Natural killer cell (primary cell): ENCODE measurements around the gene AMN1. TPM values are rescaled to one million over a fixed set of nuclear protein-coding genes. Genes with fewer than 3 reads are reported as not detected.
A peak's percentile ranks its signal among the peaks of the same experiment; 100 is the strongest.
"Not testable (repeated sequence)": the region's sequence is repeated elsewhere in the genome, so short reads cannot be mapped to it uniquely, and the experiment has no call there.

Experiments
- ATAC-seq, 3 donors: fragments of 150-1000 bp in 2 of 3; fragments of 200-7000 bp in 1 of 3; cut with Tn5 transposase; 1 replicate in 1 of 3; 2 replicates in 2 of 3; pipeline ENCODE4 v1.10.0; 2021; ENCODE audit warnings: mild to moderate bottlenecking in 2 of 3, moderate library complexity in 2 of 3
- DNase-seq, 2 donors: peaks; one replicate each; pipeline versions ENCODE4 v3.0.0 to v3.0.0-alpha.2; 2013 to 2021; ENCODE audit warnings: mixed read lengths in 1 of 2
- H3K27ac ChIP-seq: one replicate; pipeline ENCODE4 v1.5.1; 2013; ENCODE audit warnings: mild to moderate bottlenecking, low read length
- H3K27me3 ChIP-seq: one replicate; pipeline ENCODE4 v1.6.1; 2013; ENCODE audit warnings: low read length; ENCODE audit not compliant: control insufficient read depth, insufficient read depth
- H3K36me3 ChIP-seq: one replicate; pipeline ENCODE4 v1.6.1; 2013; ENCODE audit warnings: low read length; ENCODE audit not compliant: control insufficient read depth, insufficient read depth
- H3K4me1 ChIP-seq: one replicate; pipeline ENCODE4 v1.6.1; 2013; ENCODE audit warnings: low read length; ENCODE audit not compliant: control insufficient read depth, insufficient read depth
- H3K4me3 ChIP-seq: one replicate; pipeline ENCODE4 v1.5.1; 2013; ENCODE audit warnings: low read length
- H3K9me3 ChIP-seq: one replicate; pipeline ENCODE4 v1.6.1; 2013; ENCODE audit warnings: low read length; ENCODE audit not compliant: control insufficient read depth, insufficient read depth
- H3K27ac Mint-ChIP-seq, 2 donors: one replicate each; pipeline ENCODE4 v1.8.0; 2022; ENCODE audit warnings: mild to moderate bottlenecking in 2 of 2, mixed read lengths in 2 of 2, moderate library complexity in 1 of 2
- H3K27me3 Mint-ChIP-seq, 2 donors: one replicate each; pipeline ENCODE4 v1.8.0; 2022; ENCODE audit warnings: low read depth in 2 of 2, mixed read lengths in 2 of 2
- H3K36me3 Mint-ChIP-seq: one replicate; pipeline ENCODE4 v1.8.0; 2022; ENCODE audit warnings: mixed read lengths
- H3K4me1 Mint-ChIP-seq, 2 donors: one replicate each; pipeline ENCODE4 v1.8.0; 2022; ENCODE audit warnings: mixed read lengths in 2 of 2
- H3K4me3 Mint-ChIP-seq: one replicate; pipeline ENCODE4 v1.8.0; 2022; ENCODE audit warnings: mild to moderate bottlenecking, moderate library complexity, mixed read lengths
- H3K9me3 Mint-ChIP-seq, 2 donors: one replicate each; pipeline ENCODE4 v1.8.0; 2022; ENCODE audit warnings: mixed read lengths in 2 of 2
- CTCF ChIP-seq: fragments of 200-600 bp; IDR thresholded peaks from one replicate; pipeline ENCODE4 v1.8.0; 2022; ENCODE audit warnings: antibody characterized with exemption
- WGBS: methylation state at CpG from one replicate; pipeline ENCODE4 v1.1.7; 2013; ENCODE audit warnings: missing lambda C conversion rate; ENCODE audit not compliant: insufficient coverage; 5-methylcytosine and 5-hydroxymethylcytosine counted together
- intact Hi-C: fragments of 100-400 bp; cut with micrococcal nuclease; formaldehyde crosslinking; loops from one replicate; pipeline ENCODE4 v1.14.2; 2022
- total RNA-seq, 4 donors: library from RNA; stranded (reverse); fragments of 120-200 nt in 1 of 4; gene quantifications; one replicate each; pipeline versions ENCODE4 v1.2.3 to v1.2.4, GENCODE V29; 2013 to 2022

AMN1 gene
- total RNA-seq, 3 donors from 2014 or later (not counting 1 experiment from before 2014, with no cell fraction given): 4.6 to 6.9 (median 6.3) TPM

- Histone ChIP-seq H3K4me1 (peaks cover 48% of the 10 kb centered on the region), H3K4me3 (no peak overlapping the region), H3K27ac (no peak overlapping the region), H3K27me3 (no peaks in the 10 kb centered on the region), H3K9me3 (peaks cover 6% of the 10 kb centered on the region), H3K36me3 (no peaks in the 10 kb centered on the region)
- Mint-ChIP-seq H3K4me1 (peaks cover 26 to 42% of the 10 kb centered on the region in 2 donors), H3K27me3 (no peaks in the 10 kb centered on the region), H3K36me3 (no peaks in the 10 kb centered on the region), H3K9me3 (no peaks in the 10 kb centered on the region), H3K27ac (peak overlapping the region in 1 of 2 donors; percentile 71), H3K4me3 (no peak overlapping the region)
- intact Hi-C loops: no loop called here
- no peak for DNase-seq
- TF ChIP-seq CTCF: no peak
- WGBS: 92% methylated on average over 1 of the region's 2 CpGs
- ATAC-seq: no peak
Measured at GRCh38 chr12:31751085-31751484, 22.3 kb upstream of the AMN1 start.

- H3K36me3 ChIP-seq: no peaks in the 10 kb centered on the region
- Mint-ChIP-seq H3K4me1 (peaks cover 26 to 42% of the 10 kb centered on the region in 2 donors), H3K9me3 (no peaks in the 10 kb centered on the region), H3K27ac (peak overlapping the region in 1 of 2 donors; percentile 71), H3K36me3 (no peaks in the 10 kb centered on the region), H3K4me3 (no peak overlapping the region), H3K27me3 (no peaks in the 10 kb centered on the region)
- no peak overlapping the region for H3K27ac ChIP-seq
- no peak overlapping the region for H3K4me3 ChIP-seq
- intact Hi-C loops: no loop called here
- ATAC-seq (no peak), DNase-seq (no peak)
- no peaks in the 10 kb centered on the region for H3K27me3 ChIP-seq
- peaks cover 6% of the 10 kb centered on the region for H3K9me3 ChIP-seq
- WGBS: 64% methylated on average over 2 of the region's 2 CpGs
- peaks cover 50% of the 10 kb centered on the region for H3K4me1 ChIP-seq
- TF ChIP-seq CTCF: no peak
Measured at GRCh38 chr12:31750747-31751039, 21.9 kb upstream of the AMN1 start.

- Mint-ChIP-seq H3K4me3 (peak overlapping the region; percentile 67), H3K27ac (peak overlapping the region; percentile 24 to 87), H3K27me3 (no peaks in the 10 kb centered on the region), H3K4me1 (peaks cover 26 to 42% of the 10 kb centered on the region in 2 donors), H3K9me3 (no peaks in the 10 kb centered on the region), H3K36me3 (no peaks in the 10 kb centered on the region)
- no peaks in the 10 kb centered on the region for H3K36me3 ChIP-seq
- 37% methylated on average over 5 of the region's 5 CpGs for WGBS
- DNase-seq (peak; percentile 39 to 67), ATAC-seq (peak; percentile 95 to 97 (median 95))
- H3K27ac ChIP-seq: peak overlapping the region; percentile 35
- intact Hi-C loops: loop anchor here (1.0 kb wide), 1 partner anchor 20 kb away; the partner anchor contains the start of gene AMN1
- no peak for TF ChIP-seq CTCF
- no peak overlapping the region for H3K4me3 ChIP-seq
- no peaks in the 10 kb centered on the region for H3K27me3 ChIP-seq
- peaks cover 50% of the 10 kb centered on the region for H3K4me1 ChIP-seq
- peaks cover 6% of the 10 kb centered on the region for H3K9me3 ChIP-seq
Measured at GRCh38 chr12:31749024-31749704, 20.3 kb upstream of the AMN1 start.

GRCh38 chr12:31745242-31745641 lies 16.4 kb upstream of the AMN1 start:
- Histone ChIP-seq H3K4me3 (no peak overlapping the region), H3K4me1 (peaks cover 37% of the 10 kb centered on the region), H3K27ac (no peak overlapping the region), H3K27me3 (no peaks in the 10 kb centered on the region), H3K9me3 (peaks cover 4% of the 10 kb centered on the region), H3K36me3 (no peaks in the 10 kb centered on the region)
- TF ChIP-seq CTCF: no peak
- ATAC-seq (no peak), DNase-seq (no peak)
- Mint-ChIP-seq H3K9me3 (no peaks in the 10 kb centered on the region), H3K27me3 (no peaks in the 10 kb centered on the region), H3K4me3 (no peak overlapping the region), H3K27ac (no peak overlapping the region), H3K4me1 (peaks cover 10 to 34% of the 10 kb centered on the region in 2 donors), H3K36me3 (no peaks in the 10 kb centered on the region)
- no CpG with 5 or more reads among the region's 2 CpGs for WGBS
- intact Hi-C loops: no loop called here

- not testable (repeated sequence) for H3K27ac ChIP-seq
Measured at GRCh38 chr12:31744363-31744762, 15.5 kb upstream of the AMN1 start.

More at GRCh38 chr12:31744363-31744762, 15.5 kb upstream of the AMN1 start:
- H3K27me3 Mint-ChIP-seq, H3K9me3 ChIP-seq, H3K27me3 ChIP-seq, H3K36me3 ChIP-seq, DNase-seq, H3K4me3 Mint-ChIP-seq, intact Hi-C loops, H3K9me3 Mint-ChIP-seq, ATAC-seq, H3K4me3 ChIP-seq, H3K36me3 Mint-ChIP-seq: not testable (repeated sequence)
- 85% methylated on average over 4 of the region's 4 CpGs for WGBS
- peak overlapping the region in 1 of 2 donors; percentile 20 for H3K27ac Mint-ChIP-seq
- peaks cover 6 to 27% of the 10 kb centered on the region in 2 donors for H3K4me1 Mint-ChIP-seq
- peaks cover 29% of the 10 kb centered on the region for H3K4me1 ChIP-seq
